ENCODE results near the gene RIF1.

Gene RIF1, protein sequence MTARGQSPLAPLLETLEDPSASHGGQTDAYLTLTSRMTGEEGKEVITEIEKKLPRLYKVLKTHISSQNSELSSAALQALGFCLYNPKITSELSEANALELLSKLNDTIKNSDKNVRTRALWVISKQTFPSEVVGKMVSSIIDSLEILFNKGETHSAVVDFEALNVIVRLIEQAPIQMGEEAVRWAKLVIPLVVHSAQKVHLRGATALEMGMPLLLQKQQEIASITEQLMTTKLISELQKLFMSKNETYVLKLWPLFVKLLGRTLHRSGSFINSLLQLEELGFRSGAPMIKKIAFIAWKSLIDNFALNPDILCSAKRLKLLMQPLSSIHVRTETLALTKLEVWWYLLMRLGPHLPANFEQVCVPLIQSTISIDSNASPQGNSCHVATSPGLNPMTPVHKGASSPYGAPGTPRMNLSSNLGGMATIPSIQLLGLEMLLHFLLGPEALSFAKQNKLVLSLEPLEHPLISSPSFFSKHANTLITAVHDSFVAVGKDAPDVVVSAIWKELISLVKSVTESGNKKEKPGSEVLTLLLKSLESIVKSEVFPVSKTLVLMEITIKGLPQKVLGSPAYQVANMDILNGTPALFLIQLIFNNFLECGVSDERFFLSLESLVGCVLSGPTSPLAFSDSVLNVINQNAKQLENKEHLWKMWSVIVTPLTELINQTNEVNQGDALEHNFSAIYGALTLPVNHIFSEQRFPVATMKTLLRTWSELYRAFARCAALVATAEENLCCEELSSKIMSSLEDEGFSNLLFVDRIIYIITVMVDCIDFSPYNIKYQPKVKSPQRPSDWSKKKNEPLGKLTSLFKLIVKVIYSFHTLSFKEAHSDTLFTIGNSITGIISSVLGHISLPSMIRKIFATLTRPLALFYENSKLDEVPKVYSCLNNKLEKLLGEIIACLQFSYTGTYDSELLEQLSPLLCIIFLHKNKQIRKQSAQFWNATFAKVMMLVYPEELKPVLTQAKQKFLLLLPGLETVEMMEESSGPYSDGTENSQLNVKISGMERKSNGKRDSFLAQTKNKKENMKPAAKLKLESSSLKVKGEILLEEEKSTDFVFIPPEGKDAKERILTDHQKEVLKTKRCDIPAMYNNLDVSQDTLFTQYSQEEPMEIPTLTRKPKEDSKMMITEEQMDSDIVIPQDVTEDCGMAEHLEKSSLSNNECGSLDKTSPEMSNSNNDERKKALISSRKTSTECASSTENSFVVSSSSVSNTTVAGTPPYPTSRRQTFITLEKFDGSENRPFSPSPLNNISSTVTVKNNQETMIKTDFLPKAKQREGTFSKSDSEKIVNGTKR (N-terminal part only)

DNA sequence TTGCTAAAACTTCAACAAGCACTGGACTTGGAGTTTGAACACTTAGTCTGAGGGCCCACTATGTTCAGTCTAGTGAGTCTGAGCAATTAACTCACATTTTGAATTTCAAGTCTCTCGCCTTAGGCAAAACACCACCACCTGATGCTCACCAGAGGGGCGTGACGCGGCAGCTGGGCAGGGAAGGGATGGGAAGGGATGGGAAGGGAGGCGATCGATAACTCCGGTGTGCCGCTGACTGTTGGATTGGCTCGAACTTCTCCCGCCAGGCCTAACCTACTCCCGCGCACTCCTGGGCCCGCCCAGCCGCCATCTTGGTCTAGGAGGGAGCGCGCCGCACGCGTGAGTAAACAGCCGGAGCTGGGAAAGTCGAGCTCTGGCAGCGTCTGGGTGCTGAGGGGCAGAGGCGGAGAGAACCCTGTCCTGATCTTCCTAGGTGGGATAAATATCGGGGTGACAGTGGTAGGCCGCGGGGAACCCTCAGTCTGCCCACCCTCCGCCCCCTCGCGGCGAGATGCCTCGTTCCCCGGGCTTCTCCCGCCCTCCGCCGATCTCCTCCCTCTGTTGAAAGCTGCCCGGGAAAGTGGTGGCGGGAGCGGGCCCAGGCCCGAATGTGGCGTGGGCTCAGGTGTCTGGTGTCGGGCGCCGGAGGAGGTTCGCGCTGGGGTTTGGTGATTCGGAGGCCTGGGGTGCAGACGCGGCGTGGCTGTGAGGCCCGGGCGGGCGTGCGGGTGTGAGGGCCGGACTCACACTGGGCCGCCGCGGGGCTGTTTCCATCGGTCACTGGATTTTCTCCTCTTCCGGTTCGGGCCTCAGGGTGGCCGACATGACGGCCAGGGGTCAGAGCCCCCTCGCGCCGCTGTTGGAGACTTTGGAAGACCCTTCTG is at the start of gene RIF1:
Gene RIF1, plus strand, starts transcription at position 302 of the 884 bp plus-strand sequence. Its CDS starts 522 bp downstream, at position 824.
- peak; percentile 57 for DNase-seq (ENCODE audit: low read depth in 2 of 2, low spot score in 1 of 2)

DNA sequence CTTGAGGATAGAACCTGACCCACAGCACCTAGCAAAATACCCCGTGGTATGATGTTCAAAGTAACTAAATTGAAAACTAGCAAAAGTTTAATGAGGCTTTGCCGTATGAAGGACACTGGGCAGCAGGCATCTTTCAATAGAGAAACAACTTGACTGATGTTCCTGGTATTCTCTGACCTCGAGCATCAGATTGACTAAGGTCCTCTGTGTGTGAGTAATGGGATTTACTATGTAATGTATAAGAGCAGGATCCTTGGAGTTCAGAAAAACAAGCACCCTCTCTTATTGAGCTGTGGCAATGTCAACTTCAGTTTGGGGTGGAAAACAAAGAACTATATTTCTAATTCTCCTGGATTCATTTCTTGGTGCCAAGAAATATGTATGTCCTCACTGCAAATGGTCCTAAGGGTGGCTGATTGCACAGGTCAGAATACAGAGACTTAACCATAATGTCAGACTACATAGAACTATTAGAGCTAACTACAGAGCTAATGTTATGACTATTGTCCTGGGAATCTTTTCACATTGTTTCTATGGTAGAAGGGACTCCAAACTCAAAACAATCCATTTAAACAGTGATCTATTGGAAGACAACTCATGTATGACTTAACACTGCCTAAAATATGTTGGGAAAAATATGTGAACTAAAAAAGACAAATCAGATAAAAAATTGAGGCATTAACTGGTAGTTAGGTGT is 47.9 kb upstream of the RIF1 start:
- no peak for DNase-seq (ENCODE audit: low read depth in 2 of 2, low spot score in 1 of 2)

DNA sequence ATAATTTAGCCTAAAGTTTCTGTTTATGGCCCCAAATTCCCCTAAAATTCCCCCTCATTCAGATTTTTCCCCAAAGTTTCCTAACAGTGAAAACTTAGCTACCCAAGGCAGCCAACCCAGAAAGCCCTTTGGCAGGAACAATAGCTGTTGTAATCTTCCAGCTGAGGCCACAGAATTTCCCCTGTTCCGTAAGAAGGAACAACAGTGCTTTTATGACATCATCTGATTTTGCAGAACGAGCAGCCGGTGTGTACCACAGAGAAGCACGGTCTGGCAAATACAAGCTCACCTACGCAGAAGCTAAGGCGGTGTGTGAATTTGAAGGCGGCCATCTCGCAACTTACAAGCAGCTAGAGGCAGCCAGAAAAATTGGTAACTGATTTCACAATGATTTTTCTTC is 46.0 kb upstream of the RIF1 start:
- DNase-seq (ENCODE audit: low read depth in 2 of 2, low spot score in 1 of 2), result no peak

DNA sequence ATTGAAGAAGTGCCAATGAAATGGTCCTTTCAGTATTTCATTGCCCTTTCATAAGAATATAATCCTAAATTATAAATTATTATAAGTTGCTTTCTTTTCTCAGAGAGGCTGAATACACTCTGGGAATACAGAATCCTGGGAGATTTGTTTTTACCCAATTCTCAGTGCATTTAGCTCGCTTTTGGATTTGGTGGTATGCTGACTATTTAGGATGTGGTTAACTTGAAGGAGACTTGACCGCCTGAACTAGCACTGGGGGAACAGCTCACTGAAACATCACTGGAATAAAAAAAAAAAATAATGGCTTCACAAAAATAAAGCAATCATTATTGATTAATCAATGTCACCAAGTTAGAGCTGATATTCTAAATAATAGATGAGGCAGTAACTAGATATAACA is 42.1 kb upstream of the RIF1 start:
- no peak for DNase-seq (ENCODE audit: low read depth in 2 of 2, low spot score in 1 of 2)

DNA sequence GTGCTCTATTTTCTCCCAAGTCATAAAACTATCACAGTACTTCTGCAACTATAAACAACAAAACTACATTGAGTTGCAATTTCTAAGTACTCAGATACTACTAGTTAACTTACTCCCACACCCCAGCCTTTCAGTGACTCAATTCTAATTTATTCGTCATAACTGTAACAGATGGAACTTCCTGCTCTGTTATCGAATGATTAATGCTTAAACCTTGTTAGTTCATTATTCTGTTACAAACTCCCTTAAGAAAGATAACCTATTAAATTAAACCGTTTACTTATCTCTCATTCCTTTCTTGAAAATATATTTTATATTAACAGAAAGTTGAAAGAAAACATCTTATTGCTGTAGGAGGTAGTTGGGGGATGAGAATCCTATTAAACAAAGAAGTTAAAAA is 35.3 kb upstream of the RIF1 start:
- no peak for DNase-seq (ENCODE audit: low read depth in 2 of 2, low spot score in 1 of 2)

DNA sequence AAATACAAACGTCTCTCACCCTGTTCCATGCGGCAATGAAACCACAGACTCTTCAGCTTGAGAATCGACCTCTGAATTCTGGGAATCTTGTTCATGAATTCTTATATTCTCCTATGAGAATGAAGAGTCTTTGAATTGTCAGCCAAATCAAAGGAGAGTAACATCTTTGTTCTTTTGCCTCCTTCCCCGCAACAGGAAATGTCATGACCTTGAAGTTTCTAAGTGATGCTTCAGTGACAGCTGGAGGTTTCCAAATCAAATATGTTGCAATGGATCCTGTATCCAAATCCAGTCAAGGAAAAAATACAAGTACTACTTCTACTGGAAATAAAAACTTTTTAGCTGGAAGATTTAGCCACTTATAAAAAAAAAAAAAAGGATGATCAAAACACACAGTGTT is 30.5 kb upstream of the RIF1 start:
- DNase-seq (ENCODE audit: low read depth in 2 of 2, low spot score in 1 of 2), result no peak

DNA sequence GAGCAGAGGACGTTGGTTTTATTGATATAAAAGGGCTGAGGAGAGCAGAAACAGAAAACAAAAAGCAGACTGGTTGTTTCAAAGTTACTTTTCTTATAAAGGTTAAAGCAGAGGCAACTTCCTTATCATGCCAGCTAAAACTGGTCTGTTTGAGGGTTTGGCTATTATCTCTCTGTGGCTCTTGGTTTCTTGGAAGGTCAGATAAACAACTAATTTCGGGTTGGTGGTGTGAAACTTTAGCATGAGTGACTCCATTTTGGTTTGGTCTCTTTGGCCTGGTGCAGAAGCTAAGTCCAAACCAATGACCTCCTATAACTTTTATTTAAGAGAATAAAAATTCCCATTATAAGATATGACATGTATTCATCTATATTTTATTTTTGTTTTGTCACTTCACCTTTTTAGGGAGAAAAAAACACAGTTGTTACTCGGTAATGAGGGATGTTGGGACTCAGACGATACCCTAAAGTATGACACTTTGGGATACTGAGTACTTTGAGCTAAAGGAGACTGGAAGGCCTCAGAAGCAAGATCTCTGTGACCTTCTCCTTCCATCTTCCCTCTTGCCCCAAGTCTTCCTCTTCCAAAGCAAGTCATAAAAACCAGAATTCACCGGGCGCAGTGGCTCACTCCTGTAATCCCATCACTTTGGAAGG is 29.0 kb upstream of the RIF1 start:
- no peak for DNase-seq (ENCODE audit: low read depth in 2 of 2, low spot score in 1 of 2)

DNA sequence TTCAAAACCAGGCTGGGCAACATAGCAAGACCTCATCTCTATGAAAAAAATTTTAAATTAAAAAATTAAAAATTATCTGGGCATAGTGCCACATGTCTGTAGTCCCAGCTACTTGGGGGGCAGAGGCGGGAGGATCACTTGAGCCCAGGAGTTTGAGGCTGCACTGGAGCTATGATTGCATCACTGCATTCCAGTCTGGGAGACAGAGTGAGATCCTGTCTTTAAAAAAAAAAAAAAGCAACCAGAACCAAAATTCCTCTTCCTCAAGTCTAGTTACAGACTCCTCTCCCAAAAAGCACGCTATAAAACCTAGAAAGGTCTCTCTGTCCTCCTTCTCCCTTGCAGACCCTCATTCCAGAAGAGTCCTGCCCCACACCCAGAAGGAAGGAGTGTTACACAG is 28.4 kb upstream of the RIF1 start:
- DNase-seq (ENCODE audit: low read depth in 2 of 2, low spot score in 1 of 2), result no peak

DNA sequence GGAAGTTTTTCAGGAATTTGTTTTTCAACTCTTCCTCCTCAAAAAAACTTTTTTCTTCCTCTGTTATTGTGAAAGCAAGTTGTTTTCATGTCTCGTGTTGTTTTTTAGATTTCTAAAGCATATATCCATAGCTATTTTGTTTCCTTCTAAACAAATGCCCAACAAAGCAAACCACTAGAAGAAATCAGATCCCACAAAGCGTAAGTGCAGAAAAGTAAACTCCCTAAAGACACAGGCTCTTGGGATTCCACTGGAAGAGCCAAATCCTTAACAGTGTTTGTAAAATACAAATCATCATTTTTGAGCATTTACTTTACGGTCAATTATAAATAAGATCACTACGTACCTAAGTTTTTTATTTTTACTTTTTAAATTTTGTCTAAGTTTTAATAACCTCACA is 21.7 kb upstream of the RIF1 start:
- no peak for DNase-seq (ENCODE audit: low read depth in 2 of 2, low spot score in 1 of 2)

DNA sequence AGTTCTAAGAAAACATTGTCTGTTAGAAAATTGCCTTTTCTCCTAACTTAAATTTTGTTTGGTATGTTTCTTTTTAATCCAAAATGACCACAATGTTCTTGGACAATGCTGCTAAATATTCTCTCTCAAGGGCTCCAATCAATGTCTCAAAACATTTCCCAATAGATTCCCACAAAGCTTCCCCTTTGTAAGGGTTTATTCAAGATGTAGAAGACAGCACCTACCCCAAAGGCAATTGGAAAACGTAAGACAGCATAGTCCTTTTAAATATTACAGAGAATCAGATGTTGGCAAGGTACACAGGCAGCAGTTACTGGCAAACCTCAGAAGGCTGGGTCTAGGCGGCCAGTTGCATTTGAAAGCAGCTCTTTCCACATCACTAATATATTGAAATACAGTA is 18.3 kb upstream of the RIF1 start:
- no peak for DNase-seq (ENCODE audit: low read depth in 2 of 2, low spot score in 1 of 2)

DNA sequence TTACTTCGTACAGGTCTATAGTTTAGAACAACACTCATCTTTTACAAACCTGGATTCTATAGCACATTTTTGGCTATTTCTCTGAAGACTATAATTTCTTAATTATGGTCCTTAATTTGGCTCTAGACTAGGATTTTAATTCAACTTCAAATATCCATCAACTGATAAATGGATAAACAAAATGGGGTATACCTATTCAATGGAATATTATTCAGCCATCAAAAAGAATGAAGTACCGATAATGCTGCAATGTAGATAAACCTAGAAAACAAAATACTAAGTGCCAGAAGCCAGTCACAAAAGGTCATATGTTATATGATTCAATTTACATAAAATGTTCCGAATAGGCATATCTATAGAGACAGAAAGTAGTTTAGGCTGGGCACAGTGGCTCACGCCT is 15.2 kb upstream of the RIF1 start:
- DNase-seq (ENCODE audit: low read depth in 2 of 2, low spot score in 1 of 2), result no peak

DNA sequence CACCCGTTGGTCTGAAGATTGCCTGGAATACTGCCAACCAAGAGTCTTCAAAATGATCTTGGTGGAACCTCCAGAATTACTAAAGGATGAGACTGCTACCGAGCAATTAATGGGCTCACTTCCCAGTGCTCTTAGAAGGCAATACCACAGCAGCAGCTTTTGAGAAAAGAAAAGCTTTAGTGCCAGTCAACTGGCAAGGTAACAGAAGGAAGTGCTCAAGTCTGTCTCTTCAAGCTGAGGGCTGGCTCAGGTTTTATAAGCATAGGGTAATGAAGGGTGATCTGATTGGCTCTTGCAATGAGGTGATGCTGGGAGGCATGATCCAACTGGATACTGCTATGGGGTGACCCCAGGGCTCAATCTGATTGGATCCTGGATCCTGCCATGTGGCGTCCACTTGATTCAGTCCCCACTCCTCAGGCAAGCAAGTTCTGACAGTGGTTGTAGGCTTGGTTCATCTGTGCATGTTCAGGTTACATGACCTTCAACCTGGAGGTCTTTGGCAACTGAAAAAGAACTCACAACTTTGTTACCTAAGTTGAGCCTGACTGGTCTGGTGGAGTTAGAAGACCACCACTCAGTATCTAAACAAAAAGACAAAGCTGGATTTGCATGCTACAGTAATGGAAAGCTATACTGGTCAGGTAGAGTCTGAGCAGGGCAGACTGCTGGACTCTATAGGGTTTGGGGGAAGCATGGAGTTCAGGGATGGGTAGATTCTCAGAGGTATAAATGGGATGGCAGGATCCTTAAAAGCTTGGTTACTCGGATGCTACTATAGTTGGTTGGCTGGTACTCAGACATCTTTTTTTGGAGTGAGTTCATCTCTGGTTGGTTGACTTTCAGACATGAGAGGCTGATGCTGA is 14.0 kb upstream of the RIF1 start:
- DNase-seq (ENCODE audit: low read depth in 2 of 2, low spot score in 1 of 2), result no peak

DNA sequence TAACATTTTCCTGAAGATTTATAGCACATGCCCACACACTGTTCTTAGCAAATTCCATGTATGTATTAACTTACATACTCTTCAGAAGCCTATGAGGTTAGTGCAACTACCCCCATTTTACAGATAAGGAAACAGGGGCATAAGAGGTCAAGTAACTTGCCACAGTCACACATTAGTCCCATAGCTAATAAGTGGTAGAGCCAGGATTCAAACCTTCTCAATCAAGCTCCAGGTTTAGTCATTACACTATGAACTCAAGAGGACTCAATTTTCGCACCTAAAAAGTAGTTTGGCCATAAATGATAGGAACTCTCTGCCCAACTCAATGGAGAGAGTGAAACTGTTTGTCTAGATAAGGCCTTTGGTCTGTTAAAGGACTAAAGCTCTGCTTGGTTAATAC is 9.7 kb upstream of the RIF1 start:
- DNase-seq (ENCODE audit: low read depth in 2 of 2, low spot score in 1 of 2), result no peak

DNA sequence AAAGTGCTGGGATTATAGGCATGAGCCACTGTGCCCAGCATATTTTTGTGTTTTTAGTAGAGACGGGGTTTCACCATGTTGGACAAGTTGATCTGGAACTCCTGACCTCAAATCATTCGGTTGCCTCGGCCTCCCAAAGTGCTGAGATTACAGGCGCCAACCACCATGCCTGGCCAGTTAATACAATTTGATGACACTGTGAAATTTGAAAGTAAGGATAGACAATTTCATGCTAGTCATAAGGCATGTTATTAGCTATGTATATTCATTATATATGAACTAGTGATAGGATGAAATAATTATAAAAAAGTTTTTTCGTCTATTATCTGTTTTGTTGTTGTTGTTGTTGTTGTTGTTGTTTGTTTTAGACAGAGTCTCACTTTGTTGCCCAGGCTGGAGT is 8.6 kb upstream of the RIF1 start:
- DNase-seq (ENCODE audit: low read depth in 2 of 2, low spot score in 1 of 2), result no peak

DNA sequence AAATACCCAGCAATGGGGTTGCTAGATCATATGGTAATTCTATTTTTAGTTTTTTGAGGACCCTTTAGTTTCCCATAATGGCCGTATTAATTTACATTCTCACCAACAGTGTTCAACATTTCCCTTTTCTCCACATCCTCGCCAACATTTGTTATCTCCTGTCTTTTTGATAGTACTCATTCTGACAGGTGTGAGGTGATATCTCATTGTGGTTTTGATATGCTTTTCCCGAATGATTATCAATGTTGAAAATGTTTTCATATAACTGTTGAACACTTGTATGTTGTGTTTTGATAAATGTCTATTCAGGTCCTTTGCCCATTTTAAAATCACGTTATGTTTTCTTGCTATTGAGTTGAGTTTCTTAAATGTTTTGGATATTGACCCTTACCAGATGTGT is 5.8 kb upstream of the RIF1 start:
- no peak for DNase-seq (ENCODE audit: low read depth in 2 of 2, low spot score in 1 of 2)

DNA sequence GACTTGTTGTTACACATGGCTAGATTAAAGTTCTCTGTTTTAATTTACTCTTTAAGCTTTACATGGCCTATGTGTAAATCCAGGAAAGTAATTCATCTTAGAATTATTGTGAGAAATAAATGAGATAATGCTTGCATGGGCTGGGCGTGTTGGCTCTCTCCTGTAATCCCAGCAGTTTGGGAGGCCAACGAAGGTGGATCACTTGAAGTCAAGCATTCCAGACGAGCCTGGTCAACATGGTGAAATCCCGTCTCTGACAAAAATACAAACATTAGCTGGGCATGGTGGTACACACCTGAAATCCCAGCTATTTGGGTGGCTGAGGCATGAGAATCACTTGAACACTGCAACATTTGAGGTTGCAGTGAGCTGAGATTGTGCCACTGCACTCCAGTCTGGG is 4.3 kb upstream of the RIF1 start:
- no peak for DNase-seq (ENCODE audit: low read depth in 2 of 2, low spot score in 1 of 2)

DNA sequence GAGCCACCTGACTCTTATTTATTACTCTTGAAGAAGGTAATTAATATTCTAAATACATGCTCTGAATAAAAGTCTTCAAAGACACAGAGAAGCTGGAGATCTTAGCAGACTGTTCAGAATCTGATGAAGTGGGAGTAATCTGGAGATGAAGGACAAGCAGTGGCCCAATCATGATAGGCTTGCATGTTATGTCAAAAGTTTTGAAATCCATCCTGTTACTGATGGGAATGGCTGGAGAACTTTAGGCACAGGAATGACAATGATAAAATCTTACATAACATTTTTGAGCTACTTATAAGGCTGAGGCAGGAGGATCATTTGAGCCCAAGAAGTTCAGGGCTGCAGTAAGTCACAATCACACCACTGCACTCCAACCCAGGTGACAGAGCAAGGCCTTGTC is 2.4 kb upstream of the RIF1 start:
- DNase-seq (ENCODE audit: low read depth in 2 of 2, low spot score in 1 of 2), result no peak

DNA sequence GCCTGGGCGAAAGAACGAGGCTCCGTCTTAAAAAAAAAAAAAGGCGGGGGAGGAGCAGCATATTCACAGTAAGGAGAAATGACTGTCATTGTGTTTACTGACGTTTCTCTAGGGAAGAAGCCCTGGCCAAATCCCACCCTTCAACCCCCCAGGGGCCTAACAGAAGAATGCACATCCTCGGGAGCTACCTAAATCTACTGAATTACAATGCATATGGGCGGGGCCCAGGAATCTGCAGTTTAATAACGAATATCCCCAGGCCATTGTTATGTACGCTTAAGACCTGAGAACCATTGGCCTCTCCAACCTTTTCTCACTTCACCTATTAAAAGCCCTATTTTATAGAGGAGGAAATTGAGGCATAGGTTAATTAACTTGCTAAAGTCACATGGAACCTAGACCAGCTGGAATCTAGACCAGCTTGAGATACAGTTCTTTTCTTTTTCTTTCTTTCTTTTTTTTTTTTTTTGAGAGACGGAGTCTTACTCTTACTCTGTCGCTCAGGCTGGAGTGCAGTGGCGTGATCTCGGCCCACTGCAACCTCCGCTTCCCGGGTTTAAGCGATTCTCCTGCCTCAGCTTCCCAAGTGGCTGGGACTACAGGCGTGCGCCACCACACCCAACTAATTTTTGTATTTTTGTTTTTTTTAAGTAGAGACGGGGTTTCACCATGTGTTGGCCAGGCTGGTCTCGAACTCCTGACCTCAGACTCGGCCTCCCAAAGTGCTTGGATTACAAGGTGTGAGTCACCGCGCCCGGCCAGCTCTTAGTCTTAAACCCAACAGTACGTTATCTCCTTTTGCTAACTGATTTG is 708 bp upstream of the RIF1 start:
- DNase-seq (ENCODE audit: low read depth in 2 of 2, low spot score in 1 of 2), result no peak
